Raji (cell line): ENCODE results near the gene ELP6.
A peak's percentile ranks its signal among the peaks of the same experiment; 100 is the strongest.

Experiments used
- POLR2A ChIP-seq: IDR thresholded peaks from 2 replicates; pipeline ENCODE4 v1.6.1; 2011; ENCODE audit warnings: low read depth, low read length, control low read depth; ENCODE audit not compliant: insufficient read depth

ELP6 gene

DNA sequence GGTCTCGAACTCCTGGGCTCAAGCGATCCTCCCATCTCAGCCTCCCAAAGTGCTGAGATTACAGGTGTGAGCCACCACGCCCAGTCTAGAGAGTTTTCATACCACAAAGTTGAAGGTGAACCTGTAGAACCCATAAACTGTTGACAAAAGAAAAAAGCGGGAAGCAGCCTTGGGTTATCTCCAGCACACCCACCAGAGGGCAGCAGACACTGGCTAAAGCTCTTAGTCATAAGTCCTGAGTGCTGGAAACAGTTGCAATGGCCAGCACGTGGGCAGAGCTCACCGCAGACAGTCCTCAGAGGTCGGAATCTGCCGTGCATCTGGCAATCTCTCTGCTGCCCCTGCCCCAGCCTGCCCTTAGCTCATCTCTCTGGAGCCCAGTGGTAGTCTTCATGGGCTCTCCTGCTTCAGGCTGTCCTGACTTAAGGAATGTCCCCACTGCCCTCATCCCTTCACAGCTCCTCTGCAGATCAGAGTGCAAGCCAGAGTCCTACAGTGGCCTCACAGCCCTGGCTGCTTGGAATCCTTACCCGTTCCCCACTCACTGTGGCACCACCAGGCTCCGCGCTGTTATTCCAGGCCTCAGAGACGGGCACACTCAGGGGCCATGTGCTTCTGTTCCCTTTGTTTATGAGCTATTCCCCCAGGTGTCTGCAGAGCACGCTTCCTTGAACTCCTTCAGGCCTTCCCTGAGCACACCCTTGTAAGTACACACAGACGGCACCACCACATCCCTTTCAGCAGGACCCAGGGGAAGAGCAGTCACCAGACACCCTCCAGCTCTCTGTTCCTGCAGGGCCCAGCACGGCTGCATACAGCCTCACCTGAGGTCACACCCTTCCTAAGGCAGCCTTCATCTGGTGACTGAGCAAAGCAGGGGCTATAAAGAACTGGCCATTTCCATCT is 8.8 kb upstream of the ELP6 start:
- TF ChIP-seq POLR2A: peak; percentile 51

DNA sequence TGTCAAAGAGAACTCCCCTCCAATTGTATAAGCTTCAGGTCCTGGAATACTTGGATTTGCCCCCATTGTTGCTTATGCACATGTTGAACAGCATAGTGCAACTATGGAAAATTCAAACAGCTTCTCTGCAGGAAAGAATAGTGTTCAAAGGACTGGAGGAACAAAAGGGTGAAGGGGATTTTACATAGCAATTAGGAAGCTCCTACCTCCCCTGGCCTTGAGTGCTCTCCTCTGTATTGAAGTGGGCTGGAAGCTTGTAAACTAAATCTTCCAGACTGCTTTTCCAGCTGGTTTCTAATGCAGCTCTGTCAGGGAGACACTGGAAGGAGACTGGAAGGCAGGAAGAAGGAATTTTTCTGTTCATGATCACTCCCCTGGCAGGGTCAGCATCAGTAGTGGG is 7.2 kb upstream of the ELP6 start:
- no peak for TF ChIP-seq POLR2A

DNA sequence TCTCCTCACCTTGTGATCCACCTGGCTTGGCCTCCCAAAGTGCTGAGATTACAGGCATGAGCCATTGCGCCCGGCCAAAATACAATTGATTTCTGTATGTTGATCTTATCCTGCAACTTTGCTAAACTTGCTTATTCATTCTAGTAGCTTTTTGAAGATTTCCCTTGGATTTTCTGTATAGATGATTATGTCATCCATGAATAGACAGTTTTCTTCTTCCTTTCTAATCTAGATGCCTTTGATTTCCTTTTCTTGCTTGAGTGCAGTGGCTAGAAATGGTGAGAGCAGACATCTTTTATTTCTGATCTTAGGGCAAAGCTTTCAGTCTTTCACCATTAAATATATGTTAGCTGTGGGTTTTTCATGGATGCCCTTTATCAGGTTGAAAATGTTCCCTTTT is 4.4 kb upstream of the ELP6 start:
- no peak for TF ChIP-seq POLR2A

DNA sequence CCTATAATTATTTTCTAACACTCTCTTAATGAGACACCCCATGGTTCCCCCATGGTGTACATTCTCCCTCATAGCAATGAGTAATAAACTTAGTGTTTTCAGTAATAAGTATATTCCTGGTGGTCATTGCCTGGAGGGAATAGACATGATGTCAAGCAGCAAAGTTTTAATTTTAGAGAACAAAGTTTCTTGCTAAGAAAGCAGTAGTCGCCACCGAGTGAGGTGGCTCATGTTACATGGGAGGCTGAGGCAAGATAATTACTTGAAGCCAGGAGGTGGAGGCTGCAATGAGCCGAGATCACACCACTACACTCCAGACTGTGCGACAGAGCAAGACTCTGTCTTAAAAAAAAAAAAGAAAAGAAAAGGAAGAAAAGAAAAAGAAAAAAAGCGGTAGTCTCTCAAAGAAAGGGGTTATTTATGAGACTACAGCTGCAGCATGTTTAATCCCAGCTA is 2.4 kb upstream of the ELP6 start:
- no peak for TF ChIP-seq POLR2A

DNA sequence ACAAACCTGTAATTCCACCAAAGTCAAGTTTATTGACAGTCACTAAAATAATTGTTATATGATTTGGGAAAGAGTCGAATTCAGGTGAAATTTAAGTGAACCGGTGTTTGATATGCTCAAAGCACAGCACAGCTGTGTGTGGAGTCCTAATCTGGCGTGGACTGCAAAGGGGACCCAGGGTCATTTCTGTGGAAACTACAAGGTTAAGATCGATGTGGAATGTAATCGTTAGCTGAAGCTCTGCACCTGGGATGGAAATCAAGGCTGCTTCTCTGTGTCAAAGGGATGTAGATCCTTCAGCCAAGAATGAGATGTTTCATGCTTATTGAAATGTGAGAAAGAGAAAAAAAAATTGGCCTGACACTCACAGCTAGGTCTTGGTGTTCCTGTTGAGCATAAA is 1.6 kb upstream of the ELP6 start:
- no peak for TF ChIP-seq POLR2A

DNA sequence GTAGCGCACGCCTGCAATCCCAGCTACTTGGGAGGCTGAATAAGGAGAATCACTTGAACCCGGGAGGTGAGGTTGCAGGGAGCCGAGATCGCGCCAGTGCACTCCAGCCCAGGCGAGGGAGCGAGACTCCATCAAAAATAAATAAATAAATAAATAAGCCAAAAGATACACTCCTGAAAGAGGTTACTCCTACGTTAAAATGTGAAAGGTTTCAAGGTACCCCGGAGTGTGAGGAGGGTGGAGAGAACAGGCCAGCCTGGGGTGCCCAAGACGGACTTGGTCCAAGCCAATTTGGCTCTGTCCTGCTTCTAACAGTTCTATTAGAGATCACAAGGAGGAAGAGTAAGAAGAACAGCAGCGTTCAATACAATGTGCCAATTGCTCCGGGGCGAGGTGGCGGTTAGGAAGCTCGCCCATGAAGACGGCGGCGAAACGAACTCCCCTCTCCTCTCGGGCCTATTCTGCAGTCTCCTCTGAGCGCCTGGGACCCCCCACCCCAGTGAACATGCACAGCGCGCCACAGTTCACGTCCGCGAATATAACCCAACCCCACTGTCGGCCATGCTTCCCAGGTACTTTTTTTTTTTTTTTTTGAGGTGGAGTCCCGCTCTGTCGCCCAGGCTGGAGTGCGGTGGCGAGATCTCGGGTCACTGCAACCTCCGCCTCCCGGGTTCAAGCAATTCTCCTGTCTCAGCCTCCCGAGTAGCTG is 942 bp downstream of the ELP6 start:
- no peak for TF ChIP-seq POLR2A

DNA sequence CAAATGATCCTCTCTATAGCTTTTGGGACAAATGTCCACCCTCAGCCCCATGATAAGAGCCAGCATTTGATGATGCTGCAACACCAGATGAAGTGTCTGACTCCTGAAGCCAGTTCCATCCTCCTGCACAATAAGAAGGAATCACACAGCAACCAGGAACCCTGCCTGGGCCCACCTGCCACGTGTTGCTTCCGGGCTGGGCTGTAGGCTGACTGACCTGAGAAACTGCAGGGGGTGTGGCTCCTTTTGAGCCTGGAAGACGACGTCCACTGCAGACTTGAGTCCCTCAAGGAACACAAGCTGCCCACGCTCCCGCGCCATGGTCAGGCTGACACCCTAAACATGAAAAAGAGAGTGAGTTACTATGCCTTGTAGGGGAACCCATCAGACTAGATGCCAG is 9.4 kb downstream of the ELP6 start:
- no peak for TF ChIP-seq POLR2A

DNA sequence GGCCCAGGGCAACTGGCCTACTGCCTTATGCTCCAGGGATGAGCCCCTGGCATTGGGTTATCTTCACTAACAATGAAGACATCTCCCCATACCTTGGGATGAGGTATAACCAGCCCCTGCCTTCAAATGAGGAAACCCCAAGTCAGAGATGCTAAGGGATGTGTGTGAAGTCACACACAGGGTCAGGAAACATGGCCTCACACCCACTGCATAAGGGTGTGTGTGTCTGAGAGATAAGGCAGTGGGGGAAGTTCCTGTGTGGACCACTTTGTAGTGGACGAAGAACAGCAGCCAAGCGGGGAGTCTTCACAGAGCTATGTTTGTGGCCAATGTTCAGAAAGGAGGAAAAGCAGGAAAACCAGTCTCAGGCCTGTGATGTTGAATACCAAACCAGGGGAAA is 10.5 kb downstream of the ELP6 start:
- no peak for TF ChIP-seq POLR2A

DNA sequence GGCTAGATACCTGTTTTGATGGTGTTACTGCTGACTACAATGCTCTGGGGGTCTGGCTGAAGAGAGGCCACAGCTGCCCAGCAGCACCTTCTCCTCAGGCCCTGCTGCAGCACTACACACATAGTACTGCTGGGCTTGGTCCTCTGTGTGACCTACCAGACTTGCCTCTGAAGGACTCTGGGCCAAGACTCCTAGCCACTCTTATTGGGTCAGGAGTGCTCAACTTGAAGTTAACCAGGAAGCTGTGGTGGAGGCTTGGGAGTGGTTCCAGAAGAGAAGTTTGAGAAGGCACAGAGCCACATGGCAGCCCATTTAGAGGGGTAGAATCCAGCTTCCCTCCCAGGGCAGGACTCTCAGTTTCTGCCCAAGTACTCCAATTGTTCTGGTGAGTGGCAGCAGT is 16.6 kb downstream of the ELP6 start:
- no peak for TF ChIP-seq POLR2A

DNA sequence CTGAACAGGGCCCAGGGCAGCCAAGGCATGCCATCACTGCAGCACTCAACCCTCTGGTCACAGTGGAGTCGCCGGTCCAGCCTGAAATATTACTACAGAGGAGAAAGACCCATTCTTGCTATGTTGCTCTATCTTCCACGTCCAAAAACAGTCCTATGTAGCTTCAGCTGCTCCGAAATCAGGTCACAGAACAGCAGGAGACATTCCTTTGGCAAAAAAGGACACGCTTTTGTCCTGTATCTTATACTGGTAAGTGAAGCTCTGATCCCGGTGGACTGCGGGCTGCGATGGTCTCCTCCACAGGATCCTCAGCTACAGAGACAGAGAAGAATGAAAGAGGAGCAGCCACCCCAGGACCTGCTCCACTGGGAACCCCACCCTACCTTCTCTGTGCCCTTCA is 17.6 kb downstream of the ELP6 start:
- no peak for TF ChIP-seq POLR2A

DNA sequence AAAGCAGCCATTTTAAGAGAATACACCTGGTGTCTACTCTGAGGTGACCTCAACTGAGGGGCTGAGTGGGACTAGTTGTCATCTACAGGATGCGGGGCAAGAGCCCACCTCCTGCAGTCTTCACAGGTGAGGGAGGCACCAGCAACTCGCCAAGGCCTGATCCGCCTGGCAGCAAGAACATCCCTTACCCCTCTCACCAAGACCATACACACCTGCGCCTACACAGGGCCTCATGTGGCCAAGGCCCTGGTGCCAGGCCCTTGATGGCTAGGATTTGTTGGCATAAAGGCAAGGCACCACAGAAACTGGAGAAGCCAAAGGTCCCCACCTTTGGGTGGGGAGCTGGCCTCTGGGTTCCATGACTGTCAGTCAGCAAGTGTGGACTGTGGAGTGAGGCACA is 18.4 kb downstream of the ELP6 start:
- no peak for TF ChIP-seq POLR2A

DNA sequence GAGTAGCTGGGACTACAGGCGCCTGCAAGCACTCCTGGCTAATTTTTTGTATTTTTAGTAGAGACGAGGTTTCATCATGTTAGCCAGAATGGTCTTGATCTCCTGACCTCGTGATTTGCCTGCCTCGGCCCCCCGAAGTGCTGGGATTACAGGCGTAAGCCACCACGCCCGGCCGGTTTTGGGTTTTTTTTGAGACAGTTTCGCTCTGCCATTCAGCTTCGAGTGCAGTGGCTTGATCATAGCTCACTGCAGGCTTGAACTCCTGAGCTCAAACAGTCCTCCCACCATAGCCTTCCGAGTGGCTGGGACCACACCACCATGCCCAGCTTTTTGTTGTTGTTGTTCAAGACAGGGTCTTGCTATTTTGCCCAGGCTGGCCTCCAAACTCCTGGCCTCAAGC is 21.7 kb downstream of the ELP6 start:
- TF ChIP-seq POLR2A: no peak

DNA sequence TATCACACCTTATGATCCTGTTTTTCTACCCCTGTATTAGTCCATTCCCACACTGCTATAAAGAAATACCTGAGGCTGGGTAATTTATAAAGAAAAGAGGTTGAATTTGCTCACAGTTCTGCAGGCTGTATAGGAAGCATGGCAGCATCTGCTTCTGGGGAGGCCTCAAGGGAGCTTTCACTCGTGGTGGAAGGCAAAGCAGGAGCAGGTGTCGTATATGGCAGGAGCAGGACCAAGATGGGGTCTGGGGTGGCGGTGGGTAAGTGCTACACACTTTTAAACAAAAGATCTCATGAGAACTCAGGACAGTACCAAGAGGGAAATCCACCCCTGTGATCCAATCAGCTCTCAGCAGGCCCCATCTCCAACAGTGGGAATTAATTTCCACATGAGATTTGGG is 22.3 kb downstream of the ELP6 start:
- TF ChIP-seq POLR2A: no peak

DNA sequence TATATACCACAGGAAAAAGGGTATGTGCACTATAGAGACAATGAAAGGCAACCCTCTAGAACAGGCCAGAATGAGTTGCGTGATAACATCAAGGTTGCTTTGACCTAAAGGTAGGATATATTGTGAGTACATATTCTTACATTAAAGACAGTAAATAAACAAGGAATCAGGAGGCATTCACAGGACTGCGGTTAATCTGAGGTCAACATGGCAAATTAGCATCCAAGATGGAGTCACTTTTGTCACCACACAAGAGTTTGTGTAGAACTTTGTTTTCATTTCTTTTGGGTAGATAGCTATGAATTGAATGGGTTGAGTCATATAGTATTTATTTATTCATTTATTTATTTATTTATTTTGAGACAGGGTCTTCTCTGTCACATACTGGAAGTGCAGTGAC is 26.2 kb downstream of the ELP6 start:
- TF ChIP-seq POLR2A: no peak

DNA sequence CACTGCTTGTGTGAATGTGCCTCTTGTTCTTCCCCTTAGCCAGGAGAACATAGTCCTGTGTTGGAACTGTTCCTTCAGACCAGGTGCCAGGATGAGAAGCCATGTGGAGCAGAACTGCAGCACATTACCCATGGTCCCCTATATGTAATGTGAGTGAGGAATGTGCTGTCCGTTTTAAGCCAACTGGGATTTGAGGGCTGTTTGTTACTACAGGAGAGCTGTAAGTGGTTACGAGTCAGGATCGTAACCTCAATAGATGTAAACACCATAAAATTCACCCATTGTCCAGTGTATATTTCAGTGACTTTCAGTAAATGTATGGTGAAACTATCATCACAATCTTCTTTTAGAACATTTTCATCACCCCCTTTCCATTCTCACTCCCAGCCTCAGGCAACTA is 27.7 kb downstream of the ELP6 start:
- no peak for TF ChIP-seq POLR2A

DNA sequence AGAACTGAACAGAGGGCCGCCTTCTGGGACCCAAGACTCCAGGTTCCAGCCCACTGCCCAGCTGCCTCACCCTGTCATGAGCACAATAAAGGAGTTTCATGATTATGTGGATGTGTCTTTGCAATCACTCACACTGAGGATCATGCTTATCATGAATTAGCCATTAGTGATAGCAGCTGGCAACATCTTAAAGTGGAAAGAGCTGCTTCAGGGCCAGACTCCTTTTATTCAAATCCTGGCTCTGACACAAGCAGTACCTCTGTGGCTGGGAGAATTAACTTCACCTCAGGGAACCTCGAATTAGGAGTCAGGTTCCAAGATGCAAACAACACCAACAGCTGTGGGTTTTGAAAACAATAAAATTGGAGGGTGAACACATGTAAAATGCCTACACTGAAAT is 31.1 kb downstream of the ELP6 start:
- TF ChIP-seq POLR2A: no peak
